HG03060 (cell line): ENCODE data around the gene XPO4.
"Not testable (repeated sequence)": the region's sequence is repeated elsewhere in the genome, so short reads cannot be mapped to it uniquely, and the experiment has no call there.

Source experiments
- ATAC-seq: cut with Tn5 transposase; IDR thresholded peaks from one replicate; pipeline ENCODE4 v1.9.1; 2021; ENCODE audit warnings: low read depth, moderate number of reproducible peaks; ENCODE audit not compliant: unreplicated experiment

The XPO4 gene

DNA sequence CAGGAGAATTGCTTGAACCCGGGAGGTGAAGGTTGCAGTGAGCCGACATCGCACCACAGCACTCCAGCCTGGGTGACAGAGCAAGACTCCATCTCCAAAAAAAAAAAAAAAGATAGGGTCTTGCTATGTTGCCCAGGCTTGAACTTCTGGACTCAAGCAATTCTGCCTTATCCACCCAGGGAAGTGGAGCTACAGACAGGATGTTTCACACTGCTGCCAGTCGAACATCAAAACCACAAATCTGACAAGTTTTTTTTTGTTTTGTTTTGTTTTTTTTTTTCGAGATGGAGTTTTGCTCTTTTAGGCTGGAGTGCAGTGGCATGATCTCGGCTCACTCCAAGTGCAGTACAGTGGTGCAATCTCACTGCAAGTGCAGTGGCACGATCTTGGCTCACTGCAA is 10.8 kb downstream of the XPO4 start:
- ATAC-seq, result no peak

GRCh38 chr13:20891034-20891433 is 11.5 kb downstream of the XPO4 start:
- ATAC-seq, result no peak

DNA sequence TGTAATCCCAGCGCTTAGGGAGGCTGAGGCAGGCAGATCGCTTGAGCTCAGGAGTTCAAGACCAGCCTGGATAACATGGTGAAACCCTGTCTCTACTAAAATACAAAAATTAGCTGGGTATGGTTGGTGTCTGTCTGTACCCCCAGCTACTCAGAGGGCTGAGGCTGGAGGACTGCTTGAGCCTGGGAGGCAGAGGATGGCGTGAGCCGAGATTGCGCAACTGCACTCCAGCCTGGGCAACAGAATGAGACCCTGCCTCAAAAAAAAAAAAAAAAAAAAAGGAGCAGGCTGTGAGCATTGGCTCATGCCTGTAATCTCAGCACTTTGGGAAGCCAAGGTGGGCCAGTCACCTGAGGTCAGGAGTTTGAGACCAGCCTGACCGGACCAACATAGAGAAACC is 12.0 kb downstream of the XPO4 start:
- not testable (repeated sequence) for ATAC-seq

GRCh38 chr13:20882206-20882605 is 20.3 kb downstream of the XPO4 start:
- ATAC-seq, result no peak

GRCh38 chr13:20877902-20878301 is 24.6 kb downstream of the XPO4 start:
- ATAC-seq, result no peak

GRCh38 chr13:20876802-20877201 is 25.7 kb downstream of the XPO4 start:
- ATAC-seq, result not testable (repeated sequence)

GRCh38 chr13:20874439-20874838 is 28.1 kb downstream of the XPO4 start:
- ATAC-seq, result not testable (repeated sequence)

DNA sequence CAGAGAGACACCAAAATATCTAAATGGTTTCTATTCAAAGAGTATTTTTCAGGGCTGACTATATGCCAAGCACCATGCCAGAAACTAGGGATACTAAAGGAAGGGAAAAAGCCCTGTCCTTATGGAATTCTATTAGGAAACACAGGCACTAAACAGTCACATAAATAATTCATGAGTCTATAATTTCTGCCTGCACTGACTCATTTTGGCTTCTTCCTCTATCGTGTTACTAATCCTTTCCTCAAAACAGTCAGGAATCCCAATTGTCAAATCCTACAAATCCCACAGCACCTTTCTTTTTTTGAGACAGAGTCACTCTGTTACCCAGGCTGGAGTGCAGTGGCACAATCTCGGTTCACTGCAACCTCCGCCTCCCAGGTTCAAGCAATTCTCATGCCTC is 29.2 kb downstream of the XPO4 start:
- no peak for ATAC-seq

DNA sequence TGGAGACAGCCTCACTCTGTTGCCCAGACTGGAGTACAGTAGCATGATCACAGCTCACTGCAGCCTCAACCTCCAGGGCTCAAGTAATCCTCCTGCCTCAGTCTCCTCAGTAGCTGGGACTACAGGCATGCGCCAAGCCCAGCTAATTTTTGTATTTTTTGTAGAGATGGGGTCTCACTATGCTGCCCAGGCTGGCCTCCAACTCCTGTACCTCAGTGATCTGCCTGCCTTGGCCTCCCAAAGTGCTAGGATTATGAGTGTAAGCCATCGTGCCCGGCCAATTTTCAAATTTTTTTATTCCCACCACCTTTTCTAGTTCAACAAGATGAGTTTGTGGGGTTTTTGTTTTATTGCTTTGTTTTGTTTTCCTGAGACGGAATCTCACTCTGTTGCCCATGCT is 31.7 kb downstream of the XPO4 start:
- ATAC-seq, result no peak

DNA sequence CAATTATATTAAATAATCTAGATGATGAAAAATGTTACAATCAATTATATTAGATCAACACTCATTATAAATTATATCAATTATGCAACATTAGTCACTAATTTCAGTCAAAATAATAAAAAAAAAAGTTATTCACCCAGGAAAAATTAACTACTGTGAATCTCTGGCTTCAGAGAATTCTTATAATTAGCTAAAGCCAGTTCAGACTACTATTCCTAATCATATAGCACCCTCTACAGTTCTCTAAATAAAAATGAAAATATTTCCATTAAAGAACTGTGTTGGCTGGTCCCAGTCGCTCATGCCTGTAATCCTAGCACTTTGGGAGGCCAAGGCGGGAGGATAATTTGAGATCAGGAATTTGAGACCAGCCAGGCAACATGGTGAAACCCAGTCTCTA is 33.0 kb downstream of the XPO4 start:
- no peak for ATAC-seq

DNA sequence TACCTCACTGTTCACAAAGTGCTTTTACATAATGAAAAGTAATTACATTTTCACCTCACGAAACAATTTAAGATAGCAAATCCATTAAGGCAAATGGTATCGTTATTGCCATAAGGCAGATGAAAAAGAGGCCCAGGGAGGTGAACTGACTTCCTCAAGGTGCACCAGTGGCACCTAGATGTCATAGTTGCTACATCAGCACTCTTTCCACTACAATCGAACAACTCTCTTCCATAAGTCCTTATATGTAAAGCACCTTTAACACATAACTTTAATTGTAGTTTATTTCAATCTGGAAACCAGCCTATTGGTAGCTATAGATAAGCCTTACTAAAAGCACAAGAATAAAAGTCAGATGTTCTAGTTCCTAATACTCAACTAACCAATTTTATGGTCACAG is 35.1 kb downstream of the XPO4 start:
- no peak for ATAC-seq

GRCh38 chr13:20861666-20862065 is 40.9 kb downstream of the XPO4 start:
- not testable (repeated sequence) for ATAC-seq

- no peak for ATAC-seq
These were observed 41.7 kb downstream of the XPO4 start for GRCh38 chr13:20860844-20861243.

GRCh38 chr13:20856650-20857049 is 45.9 kb downstream of the XPO4 start:
- no peak for ATAC-seq

- no peak for ATAC-seq
These were observed 50.6 kb downstream of the XPO4 start for GRCh38 chr13:20851844-20852402.

DNA sequence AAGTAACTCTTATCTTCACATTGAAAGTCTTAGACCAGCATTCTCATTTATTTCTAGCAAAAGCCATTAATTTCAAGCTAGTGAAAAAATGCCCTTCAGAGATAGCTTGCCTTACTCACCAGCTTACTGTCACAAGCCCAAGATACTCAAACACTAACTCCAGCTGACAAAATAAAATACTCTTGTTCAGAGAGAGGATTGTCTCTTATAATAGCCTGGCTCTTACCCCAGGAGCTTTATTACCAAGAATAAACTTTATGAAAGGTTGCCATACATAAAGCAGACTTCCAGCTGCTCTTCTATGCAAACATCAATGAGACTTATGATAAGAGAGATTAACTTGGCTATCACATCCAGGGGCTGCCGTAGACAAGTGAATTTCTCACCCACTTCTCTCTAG is 53.6 kb downstream of the XPO4 start:
- ATAC-seq, result no peak

- ATAC-seq, result no peak
These were observed 54.3 kb downstream of the XPO4 start for GRCh38 chr13:20848203-20848602.

DNA sequence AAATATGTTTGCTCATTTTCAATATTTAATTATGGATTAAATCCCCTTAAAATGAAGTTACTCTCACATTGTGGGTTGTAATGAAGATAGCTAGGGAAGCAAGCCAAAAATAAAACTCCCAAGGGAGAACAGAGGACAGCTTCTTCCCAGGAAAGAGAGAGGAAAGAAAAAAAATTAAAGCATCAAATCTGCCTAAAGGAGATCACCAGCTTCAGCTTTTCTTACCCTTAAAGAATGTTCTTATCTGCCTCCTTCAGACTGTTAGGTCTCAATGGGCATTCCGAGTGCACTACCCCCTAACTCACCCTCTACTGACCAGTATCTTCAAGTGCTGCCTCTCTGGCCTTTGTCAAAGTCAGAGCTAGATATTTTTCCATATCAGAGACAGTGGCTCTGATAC is 55.2 kb downstream of the XPO4 start:
- ATAC-seq, result no peak

DNA sequence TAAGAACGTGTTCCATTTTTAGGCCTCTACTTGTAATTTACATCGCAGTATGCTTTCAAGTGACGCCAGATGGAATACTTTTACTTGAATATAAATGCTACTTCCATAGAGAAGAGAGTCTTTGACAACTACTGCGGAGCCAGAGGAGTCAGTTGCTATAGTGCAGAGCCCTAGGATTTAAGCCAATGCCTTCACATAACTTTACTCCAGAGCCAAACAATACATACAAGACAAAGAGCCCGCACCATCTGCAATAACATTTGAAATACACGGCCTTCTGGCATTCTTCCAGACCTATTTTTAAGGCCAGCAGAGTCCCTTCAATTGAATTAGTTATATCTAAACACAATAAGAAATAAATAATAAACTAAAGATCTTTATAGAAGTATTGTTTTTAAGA is 59.4 kb downstream of the XPO4 start:
- no peak for ATAC-seq

GRCh38 chr13:20840568-20840967 is 62.0 kb downstream of the XPO4 start:
- ATAC-seq, result no peak

DNA sequence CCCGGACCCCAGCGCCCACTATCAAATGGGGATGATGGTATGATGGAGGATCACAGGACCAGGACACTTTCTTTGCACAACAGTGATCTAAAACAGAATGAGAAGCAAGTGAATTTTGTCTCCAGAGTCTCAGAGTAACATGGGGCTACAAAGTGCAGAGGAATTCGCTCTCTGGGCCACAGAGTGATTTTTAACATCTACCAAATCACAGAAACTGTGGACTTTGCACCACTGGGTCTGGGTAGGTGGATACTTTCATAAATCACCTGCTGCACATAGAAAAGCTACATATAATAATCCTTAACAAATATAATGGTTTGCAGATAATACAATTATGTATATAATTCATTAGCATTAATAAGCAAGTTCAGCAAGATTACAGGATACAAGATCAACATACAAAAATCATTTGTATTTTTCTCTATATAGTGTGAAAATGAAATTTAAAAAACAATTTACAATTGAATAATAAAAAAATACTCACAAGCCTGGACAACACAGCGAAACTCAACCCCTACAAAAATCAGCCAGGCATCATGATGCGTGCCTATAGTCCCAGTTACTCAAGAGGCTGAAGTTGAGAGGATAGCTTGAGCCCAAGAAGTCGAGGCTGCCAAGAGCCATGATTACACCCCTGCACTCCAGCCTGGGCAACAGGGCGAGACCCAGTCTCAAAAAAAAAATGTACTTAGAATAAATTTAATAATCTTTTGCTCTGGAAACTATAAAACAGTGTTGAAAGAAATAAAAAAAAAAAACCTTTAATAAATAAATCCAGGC is 68.5 kb downstream of the XPO4 start:
- no peak for ATAC-seq

- ATAC-seq, result no peak
These were observed 69.7 kb downstream of the XPO4 start for GRCh38 chr13:20832861-20833260.
